ENCODE data around the gene ACRBP. TPM values are rescaled to one million over a fixed set of nuclear protein-coding genes. Genes with fewer than 3 reads are reported as not detected.

The ACRBP gene
- total RNA-seq, 1 experiment from 2014 or later = 4.2 TPM

GRCh38 chr12:6672143-6672542 is 24.9 kb upstream of the ACRBP start:
- Histone ChIP-seq H3K27me3 (ENCODE audit: insufficient read depth, low read depth) (no peaks in the 10 kb centered on the region), H3K27ac (no peak overlapping the region), H4K20me1 (ENCODE audit: insufficient read depth) (peaks cover 15% of the 10 kb centered on the region), H2AFZ (no peak overlapping the region), H3K4me1 (replicated peaks; ENCODE audit: insufficient read depth) (no peaks in the 10 kb centered on the region), H3K79me2 (ENCODE audit: low read depth) (no peaks in the 10 kb centered on the region; the same call in 1 of the 2 replicates), H3K9me2 (ENCODE audit: insufficient read depth) (no peaks in the 10 kb centered on the region), H3K4me3 (no peak overlapping the region), H3K4me2 (no peak overlapping the region), H3K9me3 (ENCODE audit: insufficient read depth, low read depth) (no peaks in the 10 kb centered on the region), H3F3A (ENCODE audit: insufficient read depth, low read depth) (peaks cover 30% of the 10 kb centered on the region), H3K36me3 (ENCODE audit: low read depth) (peaks cover 80% of the 10 kb centered on the region)
- no TSS peak for BruUV-seq (replicated peaks)
- intact Hi-C loops (cut with micrococcal nuclease; ENCODE audit: unreplicated experiment) = no loop called here
- DNase-seq = no peak
- CTCF ChIA-PET = no interaction called here
- TF ChIP-seq EZH2 (IDR thresholded peaks at IDR 0.05; ENCODE audit: low read depth) (no peak), CTCF (conservative IDR thresholded peaks at IDR 0.05) (no peak)
- POLR2A ChIA-PET (ENCODE audit: unreplicated experiment) = no interaction called here

- H3K27ac ChIP-seq = no peak overlapping the region
- H2AFZ ChIP-seq = no peak overlapping the region
- no peaks in the 10 kb centered on the region for H3K9me2 ChIP-seq (ENCODE audit: insufficient read depth)
- no peaks in the 10 kb centered on the region for H3K27me3 ChIP-seq (ENCODE audit: insufficient read depth, low read depth)
- H3K4me1 ChIP-seq (replicated peaks; ENCODE audit: insufficient read depth) = no peaks in the 10 kb centered on the region; the same call in 1 of the 2 replicates
- H3F3A ChIP-seq (ENCODE audit: insufficient read depth, low read depth) = peaks cover 52% of the 10 kb centered on the region
- DNase-seq = peak in 1 of 2 experiments; percentile 18
- CTCF ChIA-PET = interaction anchor here (0.7 kb wide), 1 partner anchor 65 kb away, joined by 3 read pairs; no protein-coding TSS in a partner anchor
- H3K79me2 ChIP-seq (ENCODE audit: low read depth) = peaks cover 1% of the 10 kb centered on the region; the same call in 1 of the 2 replicates
- TF ChIP-seq EZH2 (IDR thresholded peaks at IDR 0.05; ENCODE audit: low read depth) = no peak
- TF ChIP-seq CTCF (conservative IDR thresholded peaks at IDR 0.05) = peak; percentile 59
- H3K9me3 ChIP-seq (ENCODE audit: insufficient read depth, low read depth) = no peaks in the 10 kb centered on the region
- no TSS peak for BruUV-seq (replicated peaks)
- H3K4me2 ChIP-seq = no peak overlapping the region
- H3K36me3 ChIP-seq (ENCODE audit: low read depth) = peaks cover 40% of the 10 kb centered on the region
- intact Hi-C loops (cut with micrococcal nuclease; ENCODE audit: unreplicated experiment) = no loop called here
- 0 out of 2 replicates have a peak, but pooled peaks cover 4% of the 10 kb centered on the region for H4K20me1 ChIP-seq (ENCODE audit: insufficient read depth)
- no peak overlapping the region for H3K4me3 ChIP-seq
- POLR2A ChIA-PET (ENCODE audit: unreplicated experiment) = interaction anchor here (0.6 kb wide), 1 partner anchor 32 kb away, joined by 3 read pairs; the partner anchor contains the start of gene LPAR5
Observed at GRCh38 chr12:6667559-6668210, 20.5 kb upstream of the ACRBP start.

GRCh38 chr12:6666211-6666610 is 19.0 kb upstream of the ACRBP start:
- TF ChIP-seq EZH2 (IDR thresholded peaks at IDR 0.05; ENCODE audit: low read depth) (no peak), CTCF (conservative IDR thresholded peaks at IDR 0.05) (no peak)
- Histone ChIP-seq H3F3A (ENCODE audit: insufficient read depth, low read depth) (peaks cover 56% of the 10 kb centered on the region), H3K4me1 (replicated peaks; ENCODE audit: insufficient read depth) (peaks cover 8% of the 10 kb centered on the region), H3K27ac (no peak overlapping the region), H3K4me3 (no peak overlapping the region), H3K27me3 (ENCODE audit: insufficient read depth, low read depth) (no peaks in the 10 kb centered on the region), H4K20me1 (ENCODE audit: insufficient read depth) (0 out of 2 replicates have a peak, but pooled peaks cover 4% of the 10 kb centered on the region), H3K36me3 (ENCODE audit: low read depth) (peaks cover 31% of the 10 kb centered on the region), H3K9me2 (ENCODE audit: insufficient read depth) (no peaks in the 10 kb centered on the region), H3K79me2 (ENCODE audit: low read depth) (peaks cover 16% of the 10 kb centered on the region), H3K9me3 (ENCODE audit: insufficient read depth, low read depth) (no peaks in the 10 kb centered on the region), H2AFZ (no peak overlapping the region), H3K4me2 (no peak overlapping the region)
- intact Hi-C loops (cut with micrococcal nuclease; ENCODE audit: unreplicated experiment) = no loop called here
- BruUV-seq (replicated peaks) = no TSS peak
- ChIA-PET POLR2A (ENCODE audit: unreplicated experiment) (interaction anchor here (0.6 to 0.7 kb wide), 2 partner anchors 75 to 259 kb away, joined by 4 read pairs; no protein-coding TSS in a partner anchor), CTCF (interaction anchor here (0.6 kb wide), 1 partner anchor 23 kb away, joined by 3 read pairs; no protein-coding TSS in a partner anchor)
- DNase-seq = no peak

All from PC-9 (cell line).